HTR-8/SVneo (cell line): Measurements from ENCODE around the gene PF4V1.

Experiments
- DNase-seq: peaks from one replicate; pipeline ENCODE4 v3.0.0; 2011; ENCODE audit warnings: low spot score, mixed read lengths; ENCODE audit not compliant: insufficient read length
- FAIRE-seq: peaks from 2 replicates; lab custom pipeline; 2011; peaks lifted over from hg19 to GRCh38; lab: Jason Lieb, UNC

Gene PF4V1, protein sequence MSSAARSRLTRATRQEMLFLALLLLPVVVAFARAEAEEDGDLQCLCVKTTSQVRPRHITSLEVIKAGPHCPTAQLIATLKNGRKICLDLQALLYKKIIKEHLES

DNA sequence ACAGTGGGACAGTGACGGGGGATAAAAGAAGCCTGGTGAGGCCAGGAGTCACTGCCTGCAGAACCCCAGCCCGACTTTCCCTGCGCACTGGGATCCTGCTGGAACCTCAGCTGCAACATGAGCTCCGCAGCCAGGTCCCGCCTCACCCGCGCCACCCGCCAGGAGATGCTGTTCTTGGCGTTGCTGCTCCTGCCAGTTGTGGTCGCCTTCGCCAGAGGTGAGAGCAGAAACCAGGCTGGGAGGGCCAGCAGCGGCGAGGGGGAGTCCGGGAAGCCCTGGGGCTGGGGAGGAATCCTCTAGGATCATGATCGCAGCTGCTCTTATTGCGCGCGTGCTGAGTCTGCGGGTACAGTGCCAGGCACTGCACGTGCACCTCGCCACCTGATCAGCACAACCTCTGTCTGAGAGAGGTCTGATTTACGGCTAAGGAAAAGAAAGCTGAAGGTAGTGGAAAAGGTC, at the start of gene PF4V1:
TSS of gene PF4V1 (plus strand) at position 51 of the 459 bp plus-strand sequence. CDS start at position 118, 67 bp downstream.
- DNase-seq: no peak
- no peak for FAIRE-seq

DNA sequence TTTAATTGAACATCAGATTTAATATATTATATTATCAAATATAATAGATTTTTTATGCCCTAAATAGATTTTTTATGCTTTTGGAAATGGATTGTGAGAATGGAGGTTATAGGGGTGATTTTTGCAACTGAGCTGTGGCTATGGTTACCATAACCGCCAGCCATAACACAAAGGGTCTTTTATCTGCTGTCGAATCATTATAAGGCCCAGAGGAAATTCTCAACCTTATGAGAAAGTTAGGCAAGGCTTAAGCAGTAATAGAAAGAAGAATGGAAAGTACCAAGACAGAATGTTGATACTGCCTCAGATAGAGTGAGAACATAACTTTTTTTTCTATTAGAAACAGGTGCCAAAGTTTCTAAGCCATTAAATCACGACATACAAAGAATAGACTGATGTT, 42.9 kb upstream of the PF4V1 start:
- no peak for FAIRE-seq

DNA sequence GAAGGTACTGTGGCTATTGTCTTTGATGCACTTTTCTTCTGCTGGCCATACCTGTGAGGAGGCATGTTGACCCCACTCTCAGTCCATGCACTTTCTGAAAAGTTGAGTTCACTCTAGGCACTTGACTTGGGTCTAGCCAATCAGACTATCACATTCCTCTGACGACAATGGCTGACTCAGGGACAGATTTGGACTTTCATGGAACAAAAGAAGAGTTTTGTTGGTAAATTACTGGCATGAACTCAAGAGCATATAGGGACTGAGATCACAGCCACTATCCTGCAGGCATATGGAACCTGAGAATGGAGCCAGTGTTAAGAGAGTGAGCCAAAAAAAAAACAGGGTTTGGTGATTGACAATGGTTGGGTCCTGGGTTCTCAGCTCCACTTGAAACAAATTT, 41.3 kb upstream of the PF4V1 start:
- DNase-seq (no peak), FAIRE-seq (no peak)

More for the DNA sequence above, 42.9 kb upstream of the PF4V1 start:
- no peak for DNase-seq

DNA sequence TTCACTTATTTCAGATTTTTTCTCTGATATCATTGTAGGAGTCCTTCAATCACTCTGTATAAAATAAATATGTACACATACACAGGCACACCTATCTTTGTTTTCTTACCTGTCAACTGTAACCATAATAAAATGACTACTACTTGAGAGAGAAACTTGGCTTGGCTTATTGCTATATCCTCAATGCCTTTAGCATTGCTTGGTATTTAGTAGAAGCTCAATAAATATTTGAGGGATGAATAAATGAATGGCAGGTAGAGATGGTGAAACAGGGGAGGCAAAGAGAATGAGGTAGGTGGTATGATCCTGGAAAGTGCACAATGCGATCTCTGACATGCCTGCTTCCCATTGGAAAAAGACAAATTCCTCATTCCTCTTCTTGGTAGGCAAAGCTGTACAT, 38.4 kb upstream of the PF4V1 start:
- FAIRE-seq: no peak
- DNase-seq: no peak

DNA sequence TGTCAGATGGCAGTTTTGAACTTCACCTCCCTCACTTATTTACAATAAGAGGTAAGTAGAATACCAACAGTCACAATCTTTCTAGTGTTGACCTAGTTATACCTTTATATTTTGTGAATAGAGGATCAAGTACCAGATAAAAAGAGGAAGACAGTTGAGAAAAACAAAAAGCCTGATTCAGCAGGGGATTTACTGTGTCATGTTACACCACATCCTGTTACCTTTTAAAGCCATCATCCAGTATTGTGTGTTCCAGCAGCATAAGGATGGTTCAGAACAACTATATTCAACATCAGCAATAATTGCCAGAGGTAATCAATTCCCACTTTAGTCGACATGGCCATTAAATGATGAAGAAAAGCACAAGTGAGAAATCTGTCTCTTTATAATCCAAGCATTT, 38.0 kb upstream of the PF4V1 start:
- no peak for FAIRE-seq
- no peak for DNase-seq

DNA sequence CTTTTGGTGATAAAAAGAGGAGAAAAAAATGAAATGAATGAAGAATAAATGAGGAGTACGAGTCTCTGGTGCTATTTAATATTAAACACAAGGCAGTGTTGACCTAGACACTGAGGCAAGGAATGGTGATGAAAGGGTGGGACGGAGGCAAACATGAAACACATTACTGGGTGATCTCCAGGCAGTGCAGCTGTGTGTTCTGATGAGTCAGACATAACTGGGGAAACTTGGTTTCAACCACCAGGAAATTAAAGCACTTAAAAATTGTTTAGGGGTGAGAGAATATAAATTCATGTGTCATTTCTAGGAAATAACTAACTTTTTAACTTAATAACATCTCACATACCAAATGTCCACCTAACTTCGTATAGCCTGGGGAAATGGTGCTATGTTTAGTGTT, 36.3 kb upstream of the PF4V1 start:
- DNase-seq: no peak
- FAIRE-seq: no peak

DNA sequence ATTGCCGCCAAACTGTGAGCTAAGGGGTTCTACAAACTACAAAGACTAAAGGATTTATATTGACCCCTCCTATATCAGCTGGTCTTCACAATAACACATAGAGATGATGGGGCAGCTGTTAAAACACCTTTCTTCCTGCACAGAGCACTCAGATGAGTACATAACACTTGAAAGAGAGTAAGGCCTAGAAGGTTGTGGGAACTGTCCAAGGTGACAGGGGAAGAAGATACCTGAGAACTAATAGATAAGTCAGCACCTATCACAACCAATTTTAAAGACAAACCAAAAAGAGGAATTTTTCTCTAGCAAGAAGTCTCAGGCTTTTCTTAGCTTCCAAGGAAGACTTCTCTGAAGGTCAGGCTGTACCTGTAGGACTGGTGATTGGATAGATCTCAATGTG, 35.8 kb upstream of the PF4V1 start:
- DNase-seq (no peak), FAIRE-seq (no peak)

DNA sequence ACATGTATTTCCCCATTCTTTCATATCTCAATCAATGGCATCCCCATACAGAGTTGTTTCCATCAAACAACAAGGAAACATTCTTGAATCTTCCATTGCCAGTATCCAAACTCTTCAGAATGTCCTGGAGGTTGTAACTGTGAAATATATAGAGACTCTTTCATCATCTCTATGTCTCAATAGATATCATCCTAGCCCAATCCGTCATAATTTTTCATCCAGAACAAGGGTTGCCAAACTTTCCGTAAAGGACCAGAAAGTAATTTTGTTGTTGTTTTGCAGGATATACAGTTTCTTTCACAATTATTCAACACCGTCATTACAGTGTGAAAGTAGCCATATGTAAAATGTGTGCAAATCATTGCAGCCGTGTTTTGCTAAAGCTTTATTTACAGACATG, 31.8 kb upstream of the PF4V1 start:
- no peak for DNase-seq
- FAIRE-seq: no peak

DNA sequence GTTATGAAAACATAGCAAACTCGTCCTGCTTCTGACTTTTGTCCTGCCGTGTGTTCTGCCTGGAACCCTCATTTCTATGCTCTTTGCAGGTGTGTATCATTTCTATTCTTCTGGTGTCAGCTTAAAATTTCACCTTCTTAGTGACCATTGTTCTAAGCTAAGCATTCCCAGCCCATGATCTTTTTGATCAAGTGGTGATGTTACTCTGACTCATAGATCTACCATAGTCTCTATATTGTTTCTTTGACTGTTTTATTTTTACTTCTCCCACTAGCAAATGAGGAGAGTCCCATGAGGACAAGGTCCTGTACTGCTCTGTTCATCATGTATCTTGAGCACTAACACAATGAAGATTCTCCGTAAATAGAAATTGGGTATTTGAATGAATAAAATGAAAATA, 30.7 kb upstream of the PF4V1 start:
- no peak for FAIRE-seq
- no peak for DNase-seq

DNA sequence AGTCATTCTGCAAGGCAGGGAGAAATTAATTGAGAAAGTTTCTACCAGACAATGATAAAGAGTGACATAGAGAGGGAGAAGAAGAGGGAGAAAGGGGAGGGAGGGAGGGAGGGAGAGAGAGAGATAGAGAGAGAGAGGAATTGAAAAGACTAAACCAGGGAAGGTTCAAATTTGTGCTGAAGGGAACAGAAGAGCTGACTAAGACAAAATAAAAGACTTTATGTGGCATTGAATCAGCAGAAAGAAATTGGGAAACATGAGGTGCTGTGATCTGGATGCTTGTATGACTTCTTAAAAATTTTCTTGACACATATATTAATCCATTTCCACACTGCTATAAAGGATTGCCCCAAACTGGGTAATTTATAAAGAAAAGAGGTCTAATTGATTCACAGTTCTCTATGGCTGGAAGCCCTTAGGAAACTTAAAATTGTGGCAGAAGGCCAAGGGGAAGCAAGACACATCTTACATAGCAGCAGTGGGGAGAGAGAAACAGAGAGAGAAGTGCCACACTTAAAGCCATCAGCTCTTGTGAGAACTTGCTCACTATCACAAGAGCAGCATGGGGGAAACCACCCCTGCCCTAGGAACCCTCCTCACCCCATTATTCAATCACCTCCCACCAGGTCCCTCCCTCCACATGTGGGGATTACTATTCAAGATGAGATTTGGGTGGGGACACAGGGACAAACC, 30.1 kb upstream of the PF4V1 start:
- FAIRE-seq: no peak
- DNase-seq: no peak

DNA sequence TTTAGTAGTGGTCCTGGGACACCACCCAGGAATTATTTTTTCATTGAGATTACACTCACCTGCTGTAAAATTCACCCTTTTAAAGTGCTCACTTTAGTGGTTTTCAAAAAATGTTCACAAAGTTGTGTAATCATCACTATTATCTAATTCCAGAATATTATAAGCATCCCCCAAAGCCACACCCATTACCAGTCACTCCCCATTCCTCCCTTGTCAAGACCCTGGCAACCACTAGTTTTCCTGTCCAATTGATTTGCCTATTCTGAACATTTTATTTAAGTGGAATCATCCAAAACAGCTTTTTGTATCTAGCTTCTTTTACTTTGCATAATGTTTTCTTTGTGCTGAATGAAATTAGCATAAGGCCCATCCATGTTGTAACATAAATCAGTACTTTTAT, 29.3 kb upstream of the PF4V1 start:
- FAIRE-seq (no peak), DNase-seq (no peak)

DNA sequence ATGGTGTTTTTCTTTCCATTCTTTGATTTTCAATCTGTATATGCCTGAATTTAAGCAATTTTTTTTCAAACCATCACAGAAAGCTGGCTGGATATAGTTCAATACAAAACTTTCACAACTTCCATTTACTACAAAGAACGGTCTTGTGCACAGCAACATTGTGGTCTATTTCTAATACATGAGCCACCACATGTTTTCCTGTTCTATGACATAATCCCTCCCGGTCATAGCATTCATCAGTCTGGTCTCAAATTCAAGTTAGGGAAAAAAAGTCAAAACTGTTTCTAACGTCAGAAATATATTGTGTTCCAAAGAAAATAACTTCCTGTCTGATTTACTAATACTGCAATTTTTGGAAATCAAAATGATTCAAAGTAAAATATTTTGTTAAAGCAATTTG, 24.1 kb upstream of the PF4V1 start:
- DNase-seq (no peak), FAIRE-seq (no peak)

DNA sequence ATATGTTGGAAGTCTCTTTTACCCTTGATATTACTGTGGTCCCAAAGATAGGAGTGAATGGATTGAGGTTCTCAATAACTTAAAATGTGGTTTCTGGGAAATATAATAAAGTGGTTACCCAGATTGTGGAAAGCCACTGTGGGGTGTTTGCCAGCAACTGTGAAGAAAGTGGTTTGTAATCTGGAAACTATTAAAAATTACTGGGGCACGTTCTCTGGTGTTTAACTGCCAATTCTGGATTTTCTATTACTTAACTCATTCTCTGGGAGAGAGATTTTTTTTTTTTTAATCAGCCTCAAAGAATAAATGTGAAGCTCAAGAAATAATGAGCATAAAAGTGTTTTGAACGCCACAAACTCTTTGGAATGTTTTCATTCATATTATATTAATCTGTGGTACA, 21.5 kb upstream of the PF4V1 start:
- FAIRE-seq (no peak), DNase-seq (no peak)

DNA sequence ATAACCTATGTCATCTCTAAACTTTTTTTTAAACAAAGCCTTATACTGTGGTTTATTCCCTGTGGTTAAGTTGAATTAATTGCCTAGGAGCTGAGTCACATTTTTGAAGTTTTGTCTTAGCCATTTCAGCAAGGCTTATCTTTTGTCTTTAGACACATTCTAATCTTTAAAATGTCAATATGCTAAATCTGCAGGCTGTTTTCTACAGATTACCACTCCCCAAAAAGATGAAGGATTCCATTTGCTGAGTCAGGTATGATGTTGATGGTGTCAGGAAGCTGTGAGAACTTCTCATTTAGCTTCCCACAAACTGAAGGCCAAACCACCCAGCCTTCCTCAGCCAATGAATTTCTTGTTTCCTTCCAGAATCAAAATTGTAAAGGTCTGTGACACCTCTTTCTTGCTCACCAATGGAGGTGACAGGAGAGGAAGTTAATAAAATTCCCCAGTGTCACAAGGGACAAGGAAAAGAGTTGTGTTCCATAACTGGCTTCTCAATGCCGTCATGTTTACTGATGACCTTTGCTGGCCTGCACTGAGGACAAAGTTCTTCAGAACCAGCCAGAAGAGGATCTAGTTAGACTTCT, 20.4 kb upstream of the PF4V1 start:
- DNase-seq (no peak), FAIRE-seq (no peak)

DNA sequence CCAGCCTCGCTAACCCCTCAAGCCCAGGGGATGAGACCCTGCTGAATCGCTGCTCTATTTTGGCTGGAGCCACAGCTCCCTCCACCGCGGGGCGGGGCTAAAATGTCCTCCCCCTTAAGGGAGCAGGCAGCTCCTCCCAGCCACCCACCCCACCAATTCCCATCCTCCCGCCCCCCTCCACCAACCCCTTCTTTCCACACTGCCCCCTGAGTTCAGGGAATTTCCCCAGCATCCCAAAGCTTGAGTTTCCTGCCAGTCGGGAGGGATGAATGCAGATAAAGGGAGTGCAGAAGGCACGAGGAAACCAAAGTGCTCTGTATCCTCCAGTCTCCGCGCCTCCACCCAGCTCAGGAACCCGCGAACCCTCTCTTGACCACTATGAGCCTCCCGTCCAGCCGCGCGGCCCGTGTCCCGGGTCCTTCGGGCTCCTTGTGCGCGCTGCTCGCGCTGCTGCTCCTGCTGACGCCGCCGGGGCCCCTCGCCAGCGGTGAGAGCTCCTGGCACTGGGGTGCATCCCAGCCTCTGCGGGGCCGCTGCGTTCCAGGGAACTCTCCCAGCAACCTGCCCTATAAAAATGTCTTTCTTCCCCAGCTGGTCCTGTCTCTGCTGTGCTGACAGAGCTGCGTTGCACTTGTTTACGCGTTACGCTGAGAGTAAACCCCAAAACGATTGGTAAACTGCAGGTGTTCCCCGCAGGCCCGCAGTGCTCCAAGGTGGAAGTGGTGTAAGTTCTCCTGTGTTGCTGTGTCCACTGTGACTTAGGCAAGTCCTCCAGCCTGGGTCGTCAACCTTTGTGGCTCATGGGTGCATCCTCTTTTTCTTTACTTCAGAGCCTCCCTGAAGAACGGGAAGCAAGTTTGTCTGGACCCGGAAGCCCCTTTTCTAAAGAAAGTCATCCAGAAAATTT, 16.5 kb upstream of the PF4V1 start, which contains the start of gene CXCL6:
TSS of gene CXCL6 (plus strand) at position 306 of the 907 bp plus-strand sequence. CDS start at position 379, 73 bp downstream.
- FAIRE-seq (no peak), DNase-seq (no peak)

DNA sequence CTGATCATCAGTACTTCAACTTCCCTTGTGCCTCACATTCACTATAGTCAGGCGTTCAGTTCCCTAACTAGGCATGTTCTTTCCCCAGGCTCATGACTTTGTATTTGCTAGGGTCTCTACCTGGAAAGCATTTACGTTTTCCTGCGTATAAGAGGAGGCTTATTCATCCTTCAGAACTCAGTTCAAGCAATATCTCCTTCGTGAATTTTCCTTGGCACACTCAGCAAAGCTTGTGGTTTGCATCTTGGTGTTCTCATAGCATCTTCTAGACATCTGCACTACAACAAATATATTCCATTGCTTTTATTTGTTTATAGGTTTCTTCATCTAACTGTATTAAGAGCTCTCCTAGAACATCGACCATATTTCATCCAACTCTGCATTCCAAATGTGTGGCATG, 14.0 kb upstream of the PF4V1 start:
- DNase-seq (no peak), FAIRE-seq (no peak)

DNA sequence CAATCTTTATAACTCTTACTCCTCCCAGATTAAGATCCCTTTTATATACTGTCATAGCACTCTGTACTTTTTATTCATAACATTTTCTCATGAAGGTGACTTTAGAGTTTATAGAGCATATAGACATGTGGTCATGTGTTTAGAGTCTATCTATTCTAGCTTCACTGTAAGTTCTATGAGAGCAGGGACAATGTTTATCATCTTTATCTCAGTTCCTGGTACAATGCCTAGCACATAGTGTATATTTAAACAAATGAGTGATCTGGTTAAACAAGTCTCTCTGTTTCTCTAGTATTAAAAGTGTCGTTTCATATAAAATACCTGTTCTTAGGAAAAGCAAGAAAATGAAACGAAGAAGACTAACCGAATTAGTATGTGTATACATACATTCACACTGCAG, 13.4 kb upstream of the PF4V1 start:
- DNase-seq (no peak), FAIRE-seq (no peak)

DNA sequence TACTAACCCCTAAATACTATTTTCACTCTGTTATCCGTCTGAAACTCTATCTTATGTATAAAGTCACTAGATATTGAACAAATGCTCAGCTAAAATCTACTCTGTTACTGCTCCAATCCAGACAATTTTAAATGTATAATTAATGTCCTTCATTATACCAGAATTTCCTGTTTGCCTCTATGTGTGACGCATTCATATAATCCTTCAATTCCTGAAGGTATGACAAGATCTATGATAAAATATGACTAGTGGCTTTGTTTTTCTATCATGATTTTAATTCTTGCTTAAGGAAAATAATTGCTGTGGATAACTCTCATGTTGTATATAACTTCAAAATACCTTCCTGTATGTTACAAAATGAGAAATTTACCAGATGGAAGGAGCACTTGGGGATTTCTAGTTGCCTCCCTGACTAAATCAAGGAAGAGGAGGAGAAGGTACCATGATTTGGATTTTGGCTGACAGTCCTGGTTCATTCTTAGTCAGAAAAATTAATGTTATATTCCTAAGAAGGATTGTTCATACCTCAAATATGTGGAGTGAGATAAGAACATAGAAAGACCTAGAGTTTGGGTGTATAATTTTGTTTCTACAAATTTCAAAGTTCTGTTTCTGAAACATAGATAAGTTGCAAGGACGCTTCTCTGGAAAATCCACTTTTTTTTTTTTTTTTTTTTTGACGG, 11.7 kb upstream of the PF4V1 start:
- FAIRE-seq (no peak), DNase-seq (no peak)

DNA sequence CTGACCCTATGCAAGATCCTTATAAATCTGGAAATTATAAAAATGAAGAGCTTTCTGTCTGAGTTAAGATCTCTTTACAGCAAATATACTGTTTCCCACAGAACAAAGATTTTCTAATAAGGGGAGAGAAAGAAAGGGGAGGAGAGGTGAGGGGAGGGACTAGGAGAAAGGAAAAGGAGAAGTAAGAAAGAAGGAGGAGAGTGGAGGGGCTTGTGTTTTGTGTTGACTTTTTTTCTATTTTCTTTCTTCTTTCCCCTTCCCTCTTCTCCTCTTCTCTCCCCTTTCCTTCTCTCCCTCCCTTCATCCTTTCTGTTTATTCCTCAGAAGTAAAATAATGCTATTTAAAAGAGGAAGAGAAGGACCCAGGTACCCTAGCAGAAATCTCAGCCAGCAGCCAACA, 10.4 kb upstream of the PF4V1 start:
- FAIRE-seq (no peak), DNase-seq (no peak)

DNA sequence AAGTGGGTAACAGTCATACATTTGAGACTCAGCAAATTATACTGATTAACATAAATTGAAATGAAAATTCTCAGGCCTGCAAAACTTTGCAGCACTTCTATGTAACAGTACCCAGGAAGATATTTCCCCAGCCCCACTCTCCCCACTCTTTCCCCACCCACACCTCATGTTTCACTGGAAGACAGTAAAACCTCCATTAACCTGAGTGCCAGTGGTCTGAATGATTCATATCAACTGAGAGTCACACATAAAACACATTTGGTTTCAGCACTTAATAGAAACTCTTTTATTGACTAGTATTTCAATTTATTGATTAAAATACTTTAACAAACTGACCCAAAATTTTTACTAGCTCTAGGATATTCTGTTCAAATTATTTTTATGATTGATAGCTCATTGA, 9.7 kb upstream of the PF4V1 start:
- FAIRE-seq (no peak), DNase-seq (no peak)
